Smooth muscle cell of trachea (primary cell): ENCODE results near the gene GRM4. TPM values are rescaled to one million over a fixed set of nuclear protein-coding genes. Genes with fewer than 3 reads are reported as not detected.

Source experiments
- total RNA-seq: library from RNA; depleted of rRNA; stranded (reverse); fragments of >200 nt; gene quantifications from 2 replicates; pipeline ENCODE4 v1.2.1, GENCODE V29; 2014

Gene GRM4
- total RNA-seq: under 0.01 TPM in 1 of 2 replicates, not detected in the other

GRCh38 chr6:34146021-34146782, at the start of gene GRM4:
Gene GRM4, minus strand, starts transcription at chr6:34146087. Its CDS starts 12,591 bp downstream, at chr6:34133496.

Other genes starting within 250 kb of the GRM4 start
- 310 and 349 TPM in 2 replicates for gene HMGA1, start 90.8 kb upstream of the GRM4 start, total RNA-seq
- 36.9 and 39.7 TPM in 2 replicates for gene SMIM29, start 102.9 kb upstream of the GRM4 start, total RNA-seq
- gene NUDT3, start 246.6 kb upstream of the GRM4 start, total RNA-seq: 16.9 and 24.4 TPM in 2 replicates